Brain microvascular endothelial cell (primary cell): ENCODE results near the gene FOXP2.

Experiments used
- DNase-seq: peaks from one replicate; pipeline ENCODE4 v3.0.0-alpha.2; 2020
- H3K27ac ChIP-seq: fragments of 250-450 bp; sonication (Bioruptor Pico); 2 replicates; pipeline ENCODE4 v1.5.1; 2020; ENCODE audit warnings: mild to moderate bottlenecking, moderate library complexity
- H3K27me3 ChIP-seq: fragments of 250-450 bp; sonication (Bioruptor Pico); replicated peaks from 2 replicates; pipeline ENCODE4 v1.5.1; 2020; ENCODE audit warnings: mild to moderate bottlenecking
- H3K36me3 ChIP-seq: fragments of 250-450 bp; sonication (Bioruptor Pico); replicated peaks from 2 replicates; pipeline ENCODE4 v1.5.1; 2020; ENCODE audit warnings: mild to moderate bottlenecking
- H3K4me3 ChIP-seq: 2 replicates; pipeline ENCODE4 v1.5.1; 2011; ENCODE audit warnings: low read depth, mild to moderate bottlenecking, control low read depth, low read length, moderate library complexity
- CTCF ChIP-seq: IDR thresholded peaks from 2 replicates; pipeline ENCODE4 v1.5.1; 2011; ENCODE audit warnings: low read depth, mild to moderate bottlenecking, moderate library complexity, low read length, control low read depth, inconsistent platforms; ENCODE audit errors: missing control alignments
- in situ Hi-C: cut with HindIII; loops from 2 replicates; pipeline ENCODE4 v1.10.0; 2017; ENCODE audit warnings: low sequenced_read_pairs, low pct_ligation_motif_present

FOXP2 gene

GRCh38 chr7:114623146-114623545 is 208.5 kb downstream of the FOXP2 start:
- no peak for TF ChIP-seq CTCF
- no peak for DNase-seq
- Histone ChIP-seq H3K36me3 (no peaks in the 10 kb centered on the region), H3K27ac (no peak overlapping the region), H3K4me3 (no peak overlapping the region), H3K27me3 (no peaks in the 10 kb centered on the region)
- in situ Hi-C loops, result no loop called here

GRCh38 chr7:114627231-114627630 is 212.6 kb downstream of the FOXP2 start:
- no peak for TF ChIP-seq CTCF
- H3K36me3 ChIP-seq, result no peaks in the 10 kb centered on the region
- in situ Hi-C loops, result no loop called here
- no peak overlapping the region for H3K27ac ChIP-seq
- no peaks in the 10 kb centered on the region for H3K27me3 ChIP-seq
- DNase-seq, result no peak
- H3K4me3 ChIP-seq, result no peak overlapping the region

GRCh38 chr7:114628362-114628761 is 213.7 kb downstream of the FOXP2 start:
- no peak for TF ChIP-seq CTCF
- Histone ChIP-seq H3K36me3 (no peaks in the 10 kb centered on the region), H3K27me3 (no peaks in the 10 kb centered on the region), H3K27ac (no peak overlapping the region), H3K4me3 (no peak overlapping the region)
- no peak for DNase-seq
- in situ Hi-C loops, result no loop called here

- Histone ChIP-seq H3K27me3 (no peaks in the 10 kb centered on the region), H3K4me3 (no peak overlapping the region), H3K27ac (no peak overlapping the region), H3K36me3 (no peaks in the 10 kb centered on the region)
- in situ Hi-C loops, result no loop called here
- TF ChIP-seq CTCF, result no peak
- DNase-seq, result no peak
These were observed 215.1 kb downstream of the FOXP2 start for GRCh38 chr7:114629762-114630161.

- Histone ChIP-seq H3K4me3 (no peak overlapping the region), H3K27ac (no peak overlapping the region), H3K27me3 (no peaks in the 10 kb centered on the region), H3K36me3 (no peaks in the 10 kb centered on the region)
- DNase-seq, result no peak
- no peak for TF ChIP-seq CTCF
- in situ Hi-C loops, result no loop called here
These were observed 215.8 kb downstream of the FOXP2 start for GRCh38 chr7:114630201-114630990.
